Left lung (tissue), 10 donors: Measurements from ENCODE around the gene PSMA1. TPM values are rescaled to one million over a fixed set of nuclear protein-coding genes. Genes with fewer than 3 reads are reported as not detected.

ENCODE experiments used
- ATAC-seq: fragments of 200-7000 bp; cut with Tn5 transposase; one replicate; pipeline ENCODE4 v1.9.1; 2020; ENCODE audit warnings: moderate library complexity
- DNase-seq, 4 donors: peaks; one replicate each; pipeline ENCODE4 v3.0.0-alpha.2; 2013 to 2020
- H3K27ac ChIP-seq, 2 donors: fragments of 200-600 bp; sonication (generic) in 1 of 2; one replicate each; pipeline versions ENCODE4 v1.5.0 to v1.8.0; 2020 to 2021
- H3K27me3 ChIP-seq, 2 donors: fragments of 200-600 bp; sonication (generic) in 1 of 2; one replicate each; pipeline versions ENCODE4 v1.5.0 to v1.8.0; 2020 to 2021
- H3K36me3 ChIP-seq, 2 donors: fragments of 200-600 bp; sonication (generic) in 1 of 2; one replicate each; pipeline versions ENCODE4 v1.5.0 to v1.8.0; 2020 to 2021
- H3K4me1 ChIP-seq, 2 donors: fragments of 200-600 bp; one replicate each; pipeline ENCODE4 v1.8.0; 2021
- H3K4me3 ChIP-seq, 2 donors: fragments of 200-600 bp; sonication (generic) in 1 of 2; one replicate each; pipeline versions ENCODE4 v1.5.0 to v1.8.0; 2020 to 2021; ENCODE audit warnings: mild to moderate bottlenecking in 1 of 2
- H3K9me3 ChIP-seq, 2 donors: fragments of 200-600 bp; sonication (generic) in 1 of 2; one replicate each; pipeline versions ENCODE4 v1.5.0 to v1.8.0; 2020 to 2021
- intact Hi-C, 2 donors: fragments of 100-400 bp; cut with DNase I; formaldehyde crosslinking; loops; one replicate each; pipeline versions ENCODE4 v1.11.2 to v1.14.2; 2022
- polyA plus RNA-seq, 6 donors: library from polyadenylated mRNA; unstranded; fragments of 120-200 nt; gene quantifications; one replicate each; pipeline ENCODE4 v1.2.1, GENCODE V29; 2013; ENCODE audit not compliant: insufficient read length in 6 of 6
- total RNA-seq, 2 donors: library from RNA; stranded (reverse); fragmentation: NEBNext Ultra II Directional; extraction: Animal tissue kit (Norgen Biotek cat#: 25700); gene quantifications; one replicate each; pipeline ENCODE4 v1.2.1, GENCODE V29; 2021
- TF ChIP-seq, protein P1 (sequence below), 2 donors: fragments of 200-600 bp; sonication (generic) in 1 of 2; IDR thresholded peaks; one replicate each; pipeline versions ENCODE4 v1.5.0 to v1.8.0; 2021; ENCODE audit warnings: antibody characterized with exemption in 2 of 2
- donor health status: DM: no; HTN: yes; CAD: no.
- donor health status: DM: no; HTN: no; CAD: no.

PSMA1 gene
- total and polyA plus RNA-seq, 8 donors: 109 to 184 (median 172) TPM

GRCh38 chr11:14522801-14523200 is 2.6 kb upstream of the PSMA1 start:
- intact Hi-C loops: no loop called here
- Histone ChIP-seq H3K4me3 (no peak overlapping the region), H3K4me1 (peaks cover 0 to 21% of the 10 kb centered on the region in 2 donors), H3K27me3 (no peaks in the 10 kb centered on the region), H3K9me3 (no peaks in the 10 kb centered on the region), H3K27ac (no peak overlapping the region), H3K36me3 (peaks cover 0 to 1% of the 10 kb centered on the region in 2 donors)
- no peak for DNase-seq
- TF ChIP-seq, protein P1, sequence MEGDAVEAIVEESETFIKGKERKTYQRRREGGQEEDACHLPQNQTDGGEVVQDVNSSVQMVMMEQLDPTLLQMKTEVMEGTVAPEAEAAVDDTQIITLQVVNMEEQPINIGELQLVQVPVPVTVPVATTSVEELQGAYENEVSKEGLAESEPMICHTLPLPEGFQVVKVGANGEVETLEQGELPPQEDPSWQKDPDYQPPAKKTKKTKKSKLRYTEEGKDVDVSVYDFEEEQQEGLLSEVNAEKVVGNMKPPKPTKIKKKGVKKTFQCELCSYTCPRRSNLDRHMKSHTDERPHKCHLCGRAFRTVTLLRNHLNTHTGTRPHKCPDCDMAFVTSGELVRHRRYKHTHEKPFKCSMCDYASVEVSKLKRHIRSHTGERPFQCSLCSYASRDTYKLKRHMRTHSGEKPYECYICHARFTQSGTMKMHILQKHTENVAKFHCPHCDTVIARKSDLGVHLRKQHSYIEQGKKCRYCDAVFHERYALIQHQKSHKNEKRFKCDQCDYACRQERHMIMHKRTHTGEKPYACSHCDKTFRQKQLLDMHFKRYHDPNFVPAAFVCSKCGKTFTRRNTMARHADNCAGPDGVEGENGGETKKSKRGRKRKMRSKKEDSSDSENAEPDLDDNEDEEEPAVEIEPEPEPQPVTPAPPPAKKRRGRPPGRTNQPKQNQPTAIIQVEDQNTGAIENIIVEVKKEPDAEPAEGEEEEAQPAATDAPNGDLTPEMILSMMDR (IDR thresholded peaks at IDR 0.05): no peak
- ATAC-seq: no peak

DNA sequence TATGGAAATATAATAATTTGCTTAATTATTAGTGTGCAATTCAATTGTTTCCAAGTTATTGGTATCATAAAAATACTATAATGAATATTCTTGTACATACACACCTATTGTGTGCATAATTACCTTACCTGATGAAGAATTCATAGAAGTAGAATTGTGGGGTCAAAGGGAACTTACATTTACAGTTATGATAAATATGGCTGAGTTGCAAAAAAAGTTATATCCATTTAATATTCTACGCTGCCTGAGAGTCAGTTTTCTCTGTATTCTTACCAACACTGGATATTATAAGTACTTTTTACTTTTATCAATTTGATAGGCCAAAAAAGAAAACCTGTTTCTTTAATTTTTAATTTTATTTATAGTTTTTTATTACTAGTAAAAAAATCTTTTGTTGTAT is 2.1 kb upstream of the PSMA1 start:
- DNase-seq (no peak), ATAC-seq (no peak)
- H3K27me3 ChIP-seq: no peaks in the 10 kb centered on the region
- H3K4me3 ChIP-seq: no peak overlapping the region
- H3K36me3 ChIP-seq: peaks cover 0 to 7% of the 10 kb centered on the region in 2 donors
- TF ChIP-seq, protein P1 (IDR thresholded peaks at IDR 0.05): no peak
- peaks cover 0 to 26% of the 10 kb centered on the region in 2 donors for H3K4me1 ChIP-seq
- H3K9me3 ChIP-seq: no peaks in the 10 kb centered on the region
- H3K27ac ChIP-seq: no peak overlapping the region
- intact Hi-C loops: no loop called here

DNA sequence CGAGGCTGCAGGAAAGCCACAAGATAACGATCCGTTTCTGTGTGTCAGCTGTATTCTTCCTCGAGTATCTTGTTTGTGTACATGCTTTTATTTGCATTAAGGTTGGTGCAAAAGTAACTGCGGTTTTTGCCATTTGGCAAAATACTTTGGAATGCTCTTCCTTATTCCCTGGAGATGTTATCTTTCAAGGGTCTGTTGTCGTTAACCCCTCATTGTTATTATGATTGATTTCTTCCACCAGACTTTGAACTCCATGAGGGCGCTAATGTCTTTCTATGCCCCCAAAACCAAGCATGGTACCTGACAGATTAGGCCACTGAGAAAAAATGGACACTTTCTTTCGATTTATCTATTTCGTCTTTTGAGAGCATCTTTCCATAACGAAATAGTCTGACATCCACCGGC is 563 bp upstream of the PSMA1 start:
- H3K36me3 ChIP-seq: peaks cover 0 to 22% of the 10 kb centered on the region in 2 donors
- H3K4me3 ChIP-seq: peak overlapping the region; percentile 70 to 83
- no peaks in the 10 kb centered on the region for H3K9me3 ChIP-seq
- no peaks in the 10 kb centered on the region for H3K27me3 ChIP-seq
- peaks cover 0 to 31% of the 10 kb centered on the region in 2 donors for H3K4me1 ChIP-seq
- ATAC-seq: no peak
- DNase-seq: no peak
- H3K27ac ChIP-seq: peak overlapping the region; percentile 89 to 93
- TF ChIP-seq, protein P1 (IDR thresholded peaks at IDR 0.05): no peak
- intact Hi-C loops: no loop called here

- DNase-seq: no peak
Measured at GRCh38 chr11:14519597-14519916, 629 bp downstream of the PSMA1 start.

DNA sequence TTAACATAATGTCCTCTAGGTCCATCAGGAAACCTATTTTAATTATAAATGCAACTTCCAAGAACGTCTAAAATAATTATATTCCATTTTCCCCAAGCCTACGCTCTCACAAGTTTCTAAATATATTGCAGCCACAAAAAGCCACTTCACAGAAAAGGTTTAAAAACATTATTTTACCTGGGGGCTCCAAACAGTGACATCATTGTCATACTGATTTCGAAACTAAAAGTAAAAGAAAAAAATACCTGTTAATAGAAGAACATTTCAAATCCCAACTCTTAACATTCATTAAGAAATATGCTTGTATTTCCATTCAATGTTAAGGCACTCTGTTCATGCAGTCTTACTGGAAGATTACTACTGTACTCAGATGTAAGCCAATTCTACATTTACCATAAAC is 1.4 kb downstream of the PSMA1 start:
- Histone ChIP-seq H3K27me3 (no peaks in the 10 kb centered on the region), H3K4me3 (peak overlapping the region; percentile 70 to 83), H3K9me3 (no peaks in the 10 kb centered on the region), H3K27ac (peak overlapping the region in 1 of 2 donors; percentile 93), H3K36me3 (peaks cover 0 to 41% of the 10 kb centered on the region in 2 donors), H3K4me1 (peaks cover 0 to 31% of the 10 kb centered on the region in 2 donors)
- TF ChIP-seq, protein P1 (IDR thresholded peaks at IDR 0.05): no peak
- DNase-seq (no peak), ATAC-seq (no peak)
- intact Hi-C loops: no loop called here

More at GRCh38 chr11:14519597-14519916, 629 bp downstream of the PSMA1 start:
- Histone ChIP-seq H3K9me3 (no peaks in the 10 kb centered on the region), H3K27me3 (no peaks in the 10 kb centered on the region), H3K4me3 (peak overlapping the region; percentile 70 to 83), H3K36me3 (peaks cover 0 to 34% of the 10 kb centered on the region in 2 donors), H3K27ac (peak overlapping the region; percentile 89 to 93), H3K4me1 (peaks cover 0 to 31% of the 10 kb centered on the region in 2 donors)
- TF ChIP-seq, protein P1 (IDR thresholded peaks at IDR 0.05): no peak
- intact Hi-C loops: no loop called here
- ATAC-seq: peak; percentile 10
